ENCODE results near the gene DCDC1. TPM values are rescaled to one million over a fixed set of nuclear protein-coding genes. Genes with fewer than 3 reads are reported as not detected.

Gene DCDC1
- polyA plus RNA-seq, 3 donors: 0.03 TPM; not detected in 2

- Histone ChIP-seq H3K4me1 (ENCODE audit: control insufficient read depth in 1 of 2, insufficient read depth in 2 of 2, low read length in 2 of 2) (no peaks in the 10 kb centered on the region), H2AFZ (ENCODE audit: insufficient read depth, low read depth, low read length, poor library complexity, severe bottlenecking) (no peak overlapping the region), H3K27me3 (ENCODE audit: control insufficient read depth in 2 of 2, insufficient read depth in 2 of 2, low read length in 2 of 2) (no peaks in the 10 kb centered on the region), H3K79me2 (ENCODE audit: insufficient read depth, low read length) (no peaks in the 10 kb centered on the region), H3K9me3 (replicated peaks in 1 of 2; ENCODE audit: control insufficient read depth in 1 of 2, insufficient read depth in 1 of 2, low read length in 2 of 2) (no peaks in the 10 kb centered on the region), H3K36me3 (replicated peaks in 1 of 2; ENCODE audit: control insufficient read depth in 1 of 2, insufficient read depth in 2 of 2, low read length in 2 of 2) (no peaks in the 10 kb centered on the region), H3K9ac (ENCODE audit: insufficient read depth, low read length, poor library complexity, severe bottlenecking) (no peak overlapping the region), H3K27ac (ENCODE audit: low read depth in 1 of 2, low read length in 2 of 2) (no peak overlapping the region), H4K20me1 (ENCODE audit: insufficient read depth, low read length) (no peaks in the 10 kb centered on the region), H3K4me3 (replicated peaks in 1 of 3; ENCODE audit: low read depth in 2 of 3, low read length in 3 of 3) (no peak overlapping the region), H3K4me2 (replicated peaks; ENCODE audit: extremely low read depth, low read length, poor library complexity, severe bottlenecking) (no peak overlapping the region)
- no peak overlapping the region for H3K27ac Mint-ChIP-seq
- intact Hi-C loops (cut with micrococcal nuclease): no loop called here
- no peak for DNase-seq
- H3K4me3 Mint-ChIP-seq: no peak overlapping the region
- WGBS (ENCODE audit: insufficient coverage): 100% methylated on average over 1 of the region's 2 CpGs
- no peaks in the 10 kb centered on the region for H3K36me3 Mint-ChIP-seq
- peaks cover 0 to 2% (median 0%) of the 10 kb centered on the region in 7 donors for H3K9me3 Mint-ChIP-seq
- TF ChIP-seq CTCF (IDR thresholded peaks at IDR 0.05): no peak
- H3K27me3 Mint-ChIP-seq (ENCODE audit: low read depth in 3 of 3): peaks cover 0 to 2% (median 1%) of the 10 kb centered on the region in 3 donors
- H3K4me1 Mint-ChIP-seq: no peaks in the 10 kb centered on the region
These were observed 492.7 kb downstream of the DCDC1 start for GRCh38 chr11:30876663-30877396.

- 100% methylated on average over 1 of the region's 2 CpGs for WGBS (ENCODE audit: insufficient coverage)
- H3K4me2 ChIP-seq (replicated peaks; ENCODE audit: extremely low read depth, low read length, poor library complexity, severe bottlenecking): no peak overlapping the region
- no peak for DNase-seq
- H3K36me3 Mint-ChIP-seq: no peaks in the 10 kb centered on the region
- no peak overlapping the region for H3K4me3 ChIP-seq (replicated peaks in 1 of 3; ENCODE audit: low read depth in 2 of 3, low read length in 3 of 3)
- no peak overlapping the region for H3K4me3 Mint-ChIP-seq
- H3K27me3 ChIP-seq (ENCODE audit: control insufficient read depth in 2 of 2, insufficient read depth in 2 of 2, low read length in 2 of 2): no peaks in the 10 kb centered on the region
- no peaks in the 10 kb centered on the region for H3K4me1 Mint-ChIP-seq
- H2AFZ ChIP-seq (ENCODE audit: insufficient read depth, low read depth, low read length, poor library complexity, severe bottlenecking): no peak overlapping the region
- H3K9ac ChIP-seq (ENCODE audit: insufficient read depth, low read length, poor library complexity, severe bottlenecking): no peak overlapping the region
- intact Hi-C loops (cut with micrococcal nuclease): no loop called here
- H3K27ac Mint-ChIP-seq: no peak overlapping the region
- H3K36me3 ChIP-seq (replicated peaks in 1 of 2; ENCODE audit: control insufficient read depth in 1 of 2, insufficient read depth in 2 of 2, low read length in 2 of 2): no peaks in the 10 kb centered on the region
- no peaks in the 10 kb centered on the region for H4K20me1 ChIP-seq (ENCODE audit: insufficient read depth, low read length)
- H3K79me2 ChIP-seq (ENCODE audit: insufficient read depth, low read length): no peaks in the 10 kb centered on the region
- H3K27ac ChIP-seq (ENCODE audit: low read depth in 1 of 2, low read length in 2 of 2): no peak overlapping the region
- peaks cover 0 to 2% (median 1%) of the 10 kb centered on the region in 3 donors for H3K27me3 Mint-ChIP-seq (ENCODE audit: low read depth in 3 of 3)
- no peaks in the 10 kb centered on the region for H3K9me3 ChIP-seq (replicated peaks in 1 of 2; ENCODE audit: control insufficient read depth in 1 of 2, insufficient read depth in 1 of 2, low read length in 2 of 2)
- peaks cover 0 to 2% (median 0%) of the 10 kb centered on the region in 7 donors for H3K9me3 Mint-ChIP-seq
- TF ChIP-seq CTCF (IDR thresholded peaks at IDR 0.05): no peak
- no peaks in the 10 kb centered on the region for H3K4me1 ChIP-seq (ENCODE audit: control insufficient read depth in 1 of 2, insufficient read depth in 2 of 2, low read length in 2 of 2)
These were observed 493.3 kb downstream of the DCDC1 start for GRCh38 chr11:30876228-30876627.

All from CD14-positive monocyte (primary cell).